ENCODE results near the gene TMIE.
"Not testable (repeated sequence)": the region's sequence is repeated elsewhere in the genome, so short reads cannot be mapped to it uniquely, and the experiment has no call there.

TMIE gene

DNA sequence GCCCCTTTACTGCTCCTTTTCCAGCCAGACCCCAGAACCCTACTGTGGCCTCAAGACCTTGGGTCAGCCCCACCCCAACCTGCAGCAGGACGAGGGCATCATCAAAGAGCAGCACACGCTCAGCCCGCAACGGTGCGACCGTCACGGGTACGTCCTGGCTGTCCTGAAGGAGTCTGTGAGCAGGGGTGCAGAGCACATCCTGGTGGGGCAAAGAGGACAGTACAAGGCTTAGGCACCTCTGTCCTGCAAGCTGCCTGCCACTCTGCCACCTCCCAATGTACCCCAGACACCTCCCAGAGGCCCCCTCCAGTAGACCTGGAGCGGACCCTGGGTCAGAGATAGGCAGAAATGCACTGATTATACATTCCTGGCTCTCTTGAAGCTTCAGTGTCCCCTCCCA is 15.7 kb upstream of the TMIE start:
- DNase-seq (ENCODE audit: low read depth), result no peak

GRCh38 chr3:46690798-46691197 is 10.4 kb upstream of the TMIE start:
- no peak for DNase-seq (ENCODE audit: low read depth)

- no peak for DNase-seq (ENCODE audit: low read depth)
Measured at GRCh38 chr3:46692566-46692990, 8.6 kb upstream of the TMIE start.

DNA sequence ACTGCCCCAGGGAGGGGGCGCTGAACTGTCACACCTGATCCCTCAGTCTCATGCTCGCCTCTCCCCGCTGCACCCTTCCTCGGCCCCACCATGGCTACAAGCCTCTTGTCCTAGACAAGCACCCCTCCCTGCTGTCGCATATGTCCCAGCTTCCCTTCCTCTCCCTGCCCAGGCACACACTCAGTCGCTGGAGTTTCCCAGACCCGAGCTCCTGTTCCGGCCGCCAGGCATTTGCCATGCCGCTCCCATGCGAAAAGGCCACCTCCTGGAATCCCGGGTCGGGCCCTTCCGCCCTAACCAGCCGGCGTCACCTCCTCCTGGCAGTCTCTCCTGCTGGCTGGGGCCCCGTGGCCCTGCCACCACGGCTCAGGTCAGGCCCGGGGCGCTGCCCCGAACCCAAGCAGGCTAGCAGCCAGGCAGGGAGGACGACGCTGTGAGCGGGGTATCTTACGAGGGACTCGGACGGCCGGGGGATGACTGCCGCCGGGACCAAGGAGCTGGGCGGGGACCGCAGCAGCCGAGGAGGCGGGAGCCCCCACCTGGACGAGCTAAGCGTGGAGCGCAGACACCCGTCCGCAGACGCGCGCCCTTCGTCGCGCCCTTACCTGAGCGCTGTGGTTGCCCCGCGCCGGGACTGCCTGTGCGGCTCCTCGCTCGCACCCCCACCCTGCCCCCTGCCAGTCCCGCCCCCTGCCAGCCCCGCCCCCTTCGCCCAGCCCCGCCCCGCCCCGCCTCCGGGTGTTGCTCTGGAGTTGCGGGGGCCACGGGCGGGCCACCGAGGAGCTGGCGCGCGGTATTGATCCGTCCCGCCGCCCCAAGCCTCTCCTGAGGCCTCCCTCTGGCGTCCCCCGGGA is 7.9 kb upstream of the TMIE start, which contains the start of gene ALS2CL:
TSS of gene ALS2CL (minus strand) at position 642 of the 854 bp plus-strand sequence. CDS start 4,239 bp downstream, outside the sequence.
- no peak for DNase-seq (ENCODE audit: low read depth)

- no peak for DNase-seq (ENCODE audit: low read depth)
Measured at GRCh38 chr3:46693892-46694226, 7.3 kb upstream of the TMIE start.

- DNase-seq (ENCODE audit: low read depth), result no peak
Measured at GRCh38 chr3:46694520-46694919, 6.7 kb upstream of the TMIE start.

DNA sequence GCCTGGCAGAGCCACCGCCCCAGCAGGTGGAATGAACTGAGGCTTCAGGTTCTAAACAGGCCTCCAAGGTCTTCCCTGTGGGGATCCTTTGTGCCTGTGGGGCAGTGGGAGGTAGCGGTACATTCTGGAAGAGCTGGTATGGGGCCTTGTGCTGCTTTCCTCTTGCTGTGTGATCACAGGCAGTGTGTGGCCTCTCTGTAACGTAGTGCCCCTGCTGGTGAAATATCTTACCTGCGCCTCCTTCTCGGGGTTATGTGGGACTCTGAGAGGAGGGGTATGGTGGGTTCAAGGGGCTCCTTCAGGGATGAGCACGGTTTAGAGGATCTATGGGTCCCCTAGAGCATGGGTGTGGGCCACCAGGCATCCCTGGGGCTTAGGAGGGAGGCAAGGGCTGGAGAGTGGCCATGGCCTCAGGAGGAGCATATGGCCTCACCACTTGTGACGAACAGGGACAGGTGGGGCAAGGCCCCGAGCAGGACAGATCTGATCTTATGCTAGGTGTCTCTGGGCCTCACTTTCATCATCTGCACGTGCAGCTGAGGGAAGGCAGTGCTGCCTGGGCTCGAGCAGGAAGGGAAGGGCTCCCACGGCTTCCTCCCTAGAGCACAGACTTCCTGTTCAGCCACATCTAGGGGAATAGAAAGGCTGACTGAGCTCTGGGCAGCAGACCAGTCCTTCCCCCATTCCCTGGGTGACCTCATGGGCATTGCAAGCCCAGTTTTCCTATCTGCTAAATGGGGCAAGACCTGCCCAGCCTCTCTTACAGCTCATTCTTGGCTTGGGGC is 5.8 kb upstream of the TMIE start:
- no peak for DNase-seq (ENCODE audit: low read depth)

GRCh38 chr3:46695962-46696894 is 5.0 kb upstream of the TMIE start:
- DNase-seq (ENCODE audit: low read depth), result no peak

DNA sequence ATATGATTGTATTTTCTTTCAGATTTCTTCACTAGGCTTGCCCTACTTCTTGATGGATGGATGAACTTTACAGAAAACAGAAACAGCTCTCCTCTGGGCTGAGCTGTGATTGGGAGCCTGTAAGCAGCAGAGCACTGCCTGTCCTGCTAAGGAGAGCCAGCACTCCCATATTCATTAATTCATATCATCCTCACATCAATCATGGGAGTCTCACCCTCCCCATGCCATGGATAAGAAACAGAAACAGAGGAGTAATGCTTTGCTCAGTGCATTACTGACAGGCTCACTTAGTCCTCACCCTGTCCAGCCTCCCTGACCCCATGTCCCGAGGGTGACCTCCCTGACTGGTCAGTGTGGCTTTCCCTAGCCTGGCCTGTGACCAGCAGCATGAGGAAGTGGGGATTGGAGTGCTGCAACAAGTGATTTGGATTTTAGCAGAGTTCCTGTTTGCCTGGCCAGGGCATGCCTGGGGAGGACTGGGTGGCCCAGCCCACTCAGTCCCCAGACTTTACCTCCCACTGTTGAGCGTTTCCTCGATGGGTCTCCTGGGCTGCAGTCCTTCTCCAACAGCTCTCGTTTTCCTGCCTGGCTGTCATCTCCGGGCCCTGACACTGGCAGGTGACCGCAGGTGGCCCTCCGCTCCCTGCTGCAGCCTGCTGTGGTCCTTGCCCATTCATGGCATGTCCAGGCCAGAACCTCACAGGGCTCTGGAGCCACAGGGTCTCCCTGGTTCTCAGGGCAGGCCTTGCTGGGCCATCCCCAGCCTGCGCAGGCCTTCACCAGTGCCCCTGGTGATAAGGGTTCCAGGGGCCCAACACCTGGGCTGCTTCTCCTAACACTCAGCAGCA is 1.3 kb upstream of the TMIE start:
- DNase-seq (ENCODE audit: low read depth), result no peak

GRCh38 chr3:46700772-46701171 is 420 bp upstream of the TMIE start:
- DNase-seq (ENCODE audit: low read depth), result no peak

GRCh38 chr3:46702246-46703012 is 1.2 kb downstream of the TMIE start:
- no peak for DNase-seq (ENCODE audit: low read depth)

GRCh38 chr3:46703013-46703520 is 1.9 kb downstream of the TMIE start:
- DNase-seq (ENCODE audit: low read depth), result no peak

- DNase-seq (ENCODE audit: low read depth), result not testable (repeated sequence)
Measured at GRCh38 chr3:46704346-46704745, 3.2 kb downstream of the TMIE start.

- no peak for DNase-seq (ENCODE audit: low read depth)
Measured at GRCh38 chr3:46705022-46705530, 3.9 kb downstream of the TMIE start.

DNA sequence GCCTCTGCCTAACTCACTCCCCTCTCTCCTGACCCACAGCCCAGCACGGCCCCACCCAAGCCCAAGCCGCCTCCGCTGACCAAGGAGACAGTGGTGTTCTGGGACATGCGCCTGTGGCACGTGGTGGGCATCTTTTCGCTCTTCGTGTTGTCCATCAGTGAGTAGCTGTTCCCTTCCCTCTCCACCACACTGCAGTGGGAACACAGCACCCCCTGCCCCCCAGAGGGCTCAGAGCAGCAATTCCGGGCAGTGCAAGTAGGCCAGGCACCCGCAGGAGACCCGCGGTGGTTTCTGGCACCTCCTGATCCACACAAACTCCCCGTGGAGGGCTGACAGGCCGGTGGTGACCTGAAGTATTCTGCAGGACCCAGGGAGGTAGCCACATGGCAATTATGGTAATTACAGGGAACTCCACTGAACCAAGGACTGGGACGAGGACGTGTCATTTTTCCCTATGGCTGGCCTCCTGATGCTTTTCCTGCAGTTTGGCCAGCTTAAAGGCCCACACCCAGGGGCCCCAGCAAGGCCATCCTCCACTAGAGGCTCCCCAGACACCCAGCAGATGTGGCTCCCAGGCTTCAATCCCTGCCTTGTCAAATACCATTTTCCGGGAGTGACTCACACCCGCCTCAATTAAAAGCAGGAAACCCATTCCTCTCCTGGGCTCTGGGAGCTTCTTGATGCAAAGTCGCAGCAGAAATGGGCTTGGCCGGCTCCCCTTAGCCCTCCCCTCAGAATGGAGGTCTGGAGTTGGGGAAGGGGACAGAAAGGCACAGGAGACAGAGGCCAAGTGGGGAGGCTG is 4.8 kb downstream of the TMIE start:
- no peak for DNase-seq (ENCODE audit: low read depth)

GRCh38 chr3:46706771-46707582 is 5.8 kb downstream of the TMIE start:
- no peak for DNase-seq (ENCODE audit: low read depth)

DNA sequence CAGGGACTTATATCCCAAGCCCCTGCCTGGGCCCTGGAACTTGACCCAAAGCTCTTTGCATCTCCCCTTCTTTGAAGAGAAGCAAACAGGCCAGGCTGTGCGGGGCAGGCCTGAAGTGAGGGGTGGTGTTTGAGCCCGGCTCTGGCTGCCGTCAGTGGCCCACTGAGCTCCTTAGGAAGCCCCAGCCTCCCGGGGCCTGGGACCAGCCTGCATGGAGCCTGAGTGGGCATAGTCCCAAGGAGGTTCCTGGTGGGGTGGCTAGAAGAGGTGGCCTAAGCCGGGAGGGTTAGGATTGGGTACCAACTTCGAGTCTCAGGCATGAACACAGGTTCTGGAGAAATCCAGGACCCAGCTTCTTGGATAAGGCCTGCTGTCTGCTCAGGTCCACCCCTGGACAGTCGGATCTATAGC is 6.4 kb downstream of the TMIE start:
- DNase-seq (ENCODE audit: low read depth), result no peak
